Spleen (tissue), 11 donors: ENCODE measurements around the gene DHRS1. TPM values are rescaled to one million over a fixed set of nuclear protein-coding genes. Genes with fewer than 3 reads are reported as not detected.

Experiments
- DNase-seq: peaks from one replicate; pipeline ENCODE4 v3.0.0-alpha.2; 2020
- H3K27ac ChIP-seq, 8 donors: fragments of 200-600 bp; sonication (generic) in 7 of 8; 1 replicate in 4 of 8; 2 replicates in 4 of 8; pipeline versions ENCODE4 v1.5.0 to v1.8.0; 2016 to 2021; ENCODE audit warnings: inconsistent platforms in 4 of 8, mild to moderate bottlenecking in 4 of 8, moderate library complexity in 1 of 8
- H3K27me3 ChIP-seq, 7 donors: fragments of 200-600 bp; sonication (generic) in 6 of 7; replicated peaks in 1 of 7; 1 replicate in 4 of 7; 2 replicates in 3 of 7; pipeline versions ENCODE4 v1.5.0 to v1.8.0; 2016 to 2021; ENCODE audit warnings: inconsistent platforms in 3 of 7, mild to moderate bottlenecking in 1 of 7
- H3K36me3 ChIP-seq, 6 donors: fragments of 200-600 bp; sonication (generic) in 5 of 6; 1 replicate in 4 of 6; 2 replicates in 2 of 6; pipeline versions ENCODE4 v1.5.0 to v1.8.0; 2016 to 2021; ENCODE audit warnings: inconsistent platforms in 2 of 6
- H3K4me1 ChIP-seq, 6 donors: fragments of 200-600 bp; sonication (generic) in 5 of 6; 1 replicate in 3 of 6; 2 replicates in 3 of 6; pipeline versions ENCODE4 v1.5.0 to v1.8.0; 2016 to 2021; ENCODE audit warnings: inconsistent platforms in 3 of 6
- H3K4me3 ChIP-seq, 8 donors: fragments of 200-600 bp; sonication (generic) in 7 of 8; 1 replicate in 4 of 8; 2 replicates in 4 of 8; pipeline versions ENCODE4 v1.5.0 to v1.8.0; 2016 to 2021; ENCODE audit warnings: inconsistent platforms in 4 of 8, mild to moderate bottlenecking in 4 of 8, moderate library complexity in 2 of 8
- H3K9me3 ChIP-seq, 8 donors: fragments of 200-600 bp; sonication (generic) in 7 of 8; 1 replicate in 4 of 8; 2 replicates in 4 of 8; pipeline versions ENCODE4 v1.5.0 to v1.8.0; 2016 to 2021; ENCODE audit warnings: inconsistent platforms in 4 of 8
- CTCF ChIP-seq, 11 experiments: fragments of 200-600 bp in 7 of 11; fragments of 450-650 bp in 4 of 11; sonication (generic) in 4 of 11; IDR thresholded peaks in 8 of 11; conservative IDR thresholded peaks in 3 of 11; 1 replicate in 7 of 11; 2 replicates in 4 of 11; pipeline versions ENCODE4 v1.4.0 to v1.8.0; 2016 to 2021; ENCODE audit warnings: antibody characterized with exemption in 11 of 11, inconsistent platforms in 4 of 11, mild to moderate bottlenecking in 1 of 11
- POLR2A ChIP-seq, 3 donors: fragments of 450-650 bp; IDR thresholded peaks; one replicate each; pipeline ENCODE4 v1.5.1; 2017; ENCODE audit warnings: antibody characterized with exemption in 3 of 3, mild to moderate bottlenecking in 1 of 3
- POLR2AphosphoS5 ChIP-seq, 3 donors: sonication (generic); formaldehyde crosslinking; IDR thresholded peaks; one replicate each; pipeline ENCODE4 v1.5.1; 2017; ENCODE audit warnings: antibody characterized with exemption in 3 of 3
- WGBS, 5 donors: extraction: QIAGEN DNeasy Blood & Tissue Kit in 3 of 5; methylation state at CpG; one replicate each; pipeline versions ENCODE4 v1.1.5 to v1.1.7; 2013 to 2018; 5-methylcytosine and 5-hydroxymethylcytosine counted together
- intact Hi-C: fragments of 100-400 bp; cut with DNase I; formaldehyde crosslinking; loops from one replicate; pipeline ENCODE4 v1.15.0; 2023; ENCODE audit warnings: low total_unique reads
- polyA plus RNA-seq, 3 donors: library from polyadenylated mRNA; stranded (reverse); fragments of 200-250 nt; gene quantifications; one replicate each; pipeline ENCODE4 v1.2.1, GENCODE V29; 2013
- total RNA-seq, 7 donors: library from RNA; depleted of rRNA in 3 of 7; stranded (reverse); fragments of >200 nt in 3 of 7; fragmentation: NEBNext Ultra II Directional in 4 of 7; extraction: Animal tissue kit (Norgen Biotek cat#: 25700) in 4 of 7; gene quantifications; one replicate each; pipeline versions ENCODE4 v1.1.0 to v1.2.1, GENCODE V29; 2016 to 2021
- donor health status: healthy with polysubstance abuse.
- donor health status: DM: no; HTN: no; CAD: no; lungs with moderate emphysema.
- donor health status: DM: no; HTN: no; CAD: no.
- donor health status: Bipolar disorder and iron deficiency.
- donor health status: healthy.
- donor health status: DM: no; HTN: no; CAD: no.
- donor health status: DM: yes; HTN: yes; CAD: no.

The DHRS1 gene
- total and polyA plus RNA-seq, 10 donors, result 22.0 to 56.1 (median 33.1) TPM

GRCh38 chr14:24339284-24340151, 39.9 kb upstream of the DHRS1 start, which contains the start of gene RIPK3:
Gene RIPK3 (minus strand): TSS chr14:24339991. CDS start chr14:24339826, 165 bp downstream.
- peaks cover 0 to 34% (median 8%) of the 10 kb centered on the region in 6 donors for H3K36me3 ChIP-seq
- peaks cover 0 to 10% (median 7%) of the 10 kb centered on the region in 7 donors for H3K27me3 ChIP-seq
- H3K4me1 ChIP-seq, result peaks cover 28 to 60% (median 44%) of the 10 kb centered on the region in 6 donors
- peak within 1 kb of the TSS; percentile 67 to 93 (median 80) for H3K27ac ChIP-seq
- peak within 1 kb of the TSS; percentile 41 to 83 (median 52) for H3K4me3 ChIP-seq
- no peak for TF ChIP-seq CTCF (IDR thresholded peaks at IDR 0.05 in 8 of 11, conservative IDR thresholded peaks at IDR 0.05 in 3 of 11)
- TF ChIP-seq POLR2AphosphoS5 (IDR thresholded peaks at IDR 0.05), result peak; percentile 45 to 63 (median 47)
- intact Hi-C loops, result loop anchor here (5.0 kb wide), 1 partner anchor 93 kb away; no protein-coding TSS in a partner anchor
- DNase-seq, result peak; percentile 95
- no peaks in the 10 kb centered on the region for H3K9me3 ChIP-seq
- 3 to 7% (median 5%) methylated on average over 41 to 51 of the region's 51 CpGs for WGBS, 5 donors

- intact Hi-C loops, result loop anchor here (5.0 kb wide), 1 partner anchor 93 kb away; no protein-coding TSS in a partner anchor
- H3K27ac ChIP-seq, result peak overlapping the region in 3 of 8 donors; percentile 89 to 93 (median 90)
Measured at GRCh38 chr14:24338843-24339242, 39.3 kb upstream of the DHRS1 start.

GRCh38 chr14:24337824-24338175, 38.2 kb upstream of the DHRS1 start:
- no peak for TF ChIP-seq CTCF (IDR thresholded peaks at IDR 0.05 in 8 of 11, conservative IDR thresholded peaks at IDR 0.05 in 3 of 11)
- no peak for TF ChIP-seq POLR2A (IDR thresholded peaks at IDR 0.05)
- TF ChIP-seq POLR2AphosphoS5 (IDR thresholded peaks at IDR 0.05), result no peak
- 95 to 98% (median 96%) methylated on average over 8 of the region's 8 CpGs for WGBS, 5 donors
- no peak overlapping the region for H3K27ac ChIP-seq
- no peak for DNase-seq
- H3K4me3 ChIP-seq, result no peak overlapping the region
- peaks cover 45 to 78% (median 62%) of the 10 kb centered on the region in 6 donors for H3K4me1 ChIP-seq
- peaks cover 0 to 27% (median 10%) of the 10 kb centered on the region in 7 donors for H3K27me3 ChIP-seq
- peaks cover 0 to 34% (median 8%) of the 10 kb centered on the region in 6 donors for H3K36me3 ChIP-seq
- no peaks in the 10 kb centered on the region for H3K9me3 ChIP-seq
- intact Hi-C loops, result loop anchor here (5.0 kb wide), 1 partner anchor 95 kb away; no protein-coding TSS in a partner anchor

More at GRCh38 chr14:24338843-24339242, 39.3 kb upstream of the DHRS1 start:
- peaks cover 0 to 17% (median 10%) of the 10 kb centered on the region in 7 donors for H3K27me3 ChIP-seq
- H3K4me3 ChIP-seq, result peak overlapping the region; percentile 41 to 83 (median 52)
- no peaks in the 10 kb centered on the region for H3K9me3 ChIP-seq
- peaks cover 35 to 67% (median 51%) of the 10 kb centered on the region in 6 donors for H3K4me1 ChIP-seq
- TF ChIP-seq CTCF (IDR thresholded peaks at IDR 0.05 in 8 of 11, conservative IDR thresholded peaks at IDR 0.05 in 3 of 11) (no peak), POLR2A (IDR thresholded peaks at IDR 0.05) (no peak), POLR2AphosphoS5 (IDR thresholded peaks at IDR 0.05) (no peak)
- no peak for DNase-seq
- peaks cover 0 to 34% (median 8%) of the 10 kb centered on the region in 6 donors for H3K36me3 ChIP-seq
- WGBS, 5 donors, result 46 to 97% (median 80%) methylated on average over 3 to 14 of the region's 14 CpGs
